Thyroid gland (tissue), 4 donors: ENCODE measurements around the gene HHIPL1. TPM values are rescaled to one million over a fixed set of nuclear protein-coding genes. Genes with fewer than 3 reads are reported as not detected.

Experiments used
- DNase-seq, 2 donors: peaks; one replicate each; pipeline ENCODE4 v3.0.0-alpha.2; 2019
- H3K27ac ChIP-seq, 3 donors: fragments of 200-600 bp; sonication (generic); 1 replicate in 2 of 3; 2 replicates in 1 of 3; pipeline ENCODE4 v1.5.1; 2016 to 2019; ENCODE audit warnings: mild to moderate bottlenecking in 1 of 3, moderate library complexity in 1 of 3
- H3K27me3 ChIP-seq: fragments of 200-600 bp; sonication (generic); one replicate; pipeline ENCODE4 v1.5.1; 2019
- H3K36me3 ChIP-seq, 2 donors: fragments of 200-600 bp; sonication (generic); one replicate each; pipeline ENCODE4 v1.5.1; 2016 to 2019
- H3K4me1 ChIP-seq, 2 donors: fragments of 200-600 bp; sonication (generic); one replicate each; pipeline ENCODE4 v1.5.1; 2017 to 2019
- H3K4me3 ChIP-seq, 3 donors: fragments of 200-600 bp; sonication (generic); replicated peaks in 1 of 3; 1 replicate in 2 of 3; 2 replicates in 1 of 3; pipeline ENCODE4 v1.5.1; 2016; ENCODE audit warnings: mild to moderate bottlenecking in 1 of 3
- H3K9me3 ChIP-seq: fragments of 200-600 bp; sonication (generic); one replicate; pipeline ENCODE4 v1.5.1; 2017
- POLR2A ChIP-seq, 2 donors: fragments of 450-650 bp; IDR thresholded peaks; one replicate each; pipeline ENCODE4 v1.6.1; 2017; ENCODE audit warnings: antibody characterized with exemption in 2 of 2, mild to moderate bottlenecking in 2 of 2, moderate library complexity in 1 of 2
- WGBS, 2 donors: methylation state at CpG; one replicate each; pipeline ENCODE4 v1.1.5; 2017; 5-methylcytosine and 5-hydroxymethylcytosine counted together
- intact Hi-C: fragments of 100-400 bp; cut with DNase I; formaldehyde crosslinking; loops from one replicate; pipeline ENCODE4 v1.15.1; 2023
- total RNA-seq, 4 donors: library from RNA; depleted of rRNA; stranded (reverse); fragments of >200 nt; gene quantifications; one replicate each; pipeline ENCODE4 v1.2.3, GENCODE V29; 2016
- TF ChIP-seq, protein P1 (sequence below), 6 experiments: fragments of 200-600 bp in 3 of 6; fragments of 450-650 bp in 3 of 6; sonication (generic) in 3 of 6; IDR thresholded peaks; one replicate each; pipeline ENCODE4 v1.5.1; 2016 to 2019; ENCODE audit warnings: antibody characterized with exemption in 6 of 6, mild to moderate bottlenecking in 2 of 6, inconsistent platforms in 1 of 6, moderate library complexity in 1 of 6

Gene HHIPL1
- total RNA-seq, 4 donors from 2014 or later, result 0.98 to 2.7 (median 1.1) TPM

DNA sequence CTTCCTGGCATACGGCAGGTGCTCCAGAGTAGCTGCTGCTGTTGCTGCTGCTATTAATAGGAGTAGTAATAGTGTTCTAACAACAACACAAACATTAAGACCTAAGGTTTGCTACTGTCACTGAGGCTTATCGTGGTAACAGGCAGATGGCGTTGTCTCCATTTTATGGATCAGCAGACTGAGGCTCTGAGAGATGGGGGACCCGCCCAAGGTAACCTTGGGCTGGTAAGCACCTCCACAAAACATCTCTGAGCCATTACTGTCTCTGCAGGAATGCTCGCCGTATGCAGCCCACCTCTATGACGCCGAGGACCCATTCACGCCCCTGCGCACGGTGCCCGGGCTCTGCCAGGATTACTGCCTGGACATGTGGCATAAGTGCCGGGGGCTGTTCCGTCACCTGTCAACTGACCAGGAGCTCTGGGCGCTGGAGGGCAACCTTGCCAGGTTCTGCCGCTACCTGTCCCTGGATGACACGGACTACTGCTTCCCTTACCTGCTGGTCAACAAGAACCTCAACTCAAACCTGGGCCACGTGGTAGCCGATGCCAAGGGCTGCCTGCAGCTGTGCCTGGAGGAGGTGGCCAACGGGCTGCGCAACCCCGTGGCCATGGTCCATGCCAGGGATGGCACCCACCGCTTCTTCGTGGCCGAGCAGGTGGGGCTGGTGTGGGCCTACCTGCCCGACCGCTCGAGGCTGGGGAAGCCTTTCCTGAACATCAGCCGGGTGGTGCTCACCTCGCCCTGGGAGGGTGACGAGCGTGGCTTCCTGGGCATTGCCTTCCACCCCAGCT is 7.2 kb downstream of the HHIPL1 start:
- H3K27me3 ChIP-seq, result no peaks in the 10 kb centered on the region
- H3K9me3 ChIP-seq, result no peaks in the 10 kb centered on the region
- H3K4me3 ChIP-seq, result no peak overlapping the region
- no peaks in the 10 kb centered on the region for H3K4me1 ChIP-seq
- no peak overlapping the region for H3K27ac ChIP-seq
- DNase-seq, result no peak
- WGBS, 2 donors, result 89 to 91% methylated on average over 22 to 29 of the region's 32 CpGs
- no peak for TF ChIP-seq POLR2A (IDR thresholded peaks at IDR 0.05)
- TF ChIP-seq, protein P1, sequence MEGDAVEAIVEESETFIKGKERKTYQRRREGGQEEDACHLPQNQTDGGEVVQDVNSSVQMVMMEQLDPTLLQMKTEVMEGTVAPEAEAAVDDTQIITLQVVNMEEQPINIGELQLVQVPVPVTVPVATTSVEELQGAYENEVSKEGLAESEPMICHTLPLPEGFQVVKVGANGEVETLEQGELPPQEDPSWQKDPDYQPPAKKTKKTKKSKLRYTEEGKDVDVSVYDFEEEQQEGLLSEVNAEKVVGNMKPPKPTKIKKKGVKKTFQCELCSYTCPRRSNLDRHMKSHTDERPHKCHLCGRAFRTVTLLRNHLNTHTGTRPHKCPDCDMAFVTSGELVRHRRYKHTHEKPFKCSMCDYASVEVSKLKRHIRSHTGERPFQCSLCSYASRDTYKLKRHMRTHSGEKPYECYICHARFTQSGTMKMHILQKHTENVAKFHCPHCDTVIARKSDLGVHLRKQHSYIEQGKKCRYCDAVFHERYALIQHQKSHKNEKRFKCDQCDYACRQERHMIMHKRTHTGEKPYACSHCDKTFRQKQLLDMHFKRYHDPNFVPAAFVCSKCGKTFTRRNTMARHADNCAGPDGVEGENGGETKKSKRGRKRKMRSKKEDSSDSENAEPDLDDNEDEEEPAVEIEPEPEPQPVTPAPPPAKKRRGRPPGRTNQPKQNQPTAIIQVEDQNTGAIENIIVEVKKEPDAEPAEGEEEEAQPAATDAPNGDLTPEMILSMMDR (IDR thresholded peaks at IDR 0.05), result no peak
- intact Hi-C loops, result no loop called here
- H3K36me3 ChIP-seq, result no peaks in the 10 kb centered on the region

DNA sequence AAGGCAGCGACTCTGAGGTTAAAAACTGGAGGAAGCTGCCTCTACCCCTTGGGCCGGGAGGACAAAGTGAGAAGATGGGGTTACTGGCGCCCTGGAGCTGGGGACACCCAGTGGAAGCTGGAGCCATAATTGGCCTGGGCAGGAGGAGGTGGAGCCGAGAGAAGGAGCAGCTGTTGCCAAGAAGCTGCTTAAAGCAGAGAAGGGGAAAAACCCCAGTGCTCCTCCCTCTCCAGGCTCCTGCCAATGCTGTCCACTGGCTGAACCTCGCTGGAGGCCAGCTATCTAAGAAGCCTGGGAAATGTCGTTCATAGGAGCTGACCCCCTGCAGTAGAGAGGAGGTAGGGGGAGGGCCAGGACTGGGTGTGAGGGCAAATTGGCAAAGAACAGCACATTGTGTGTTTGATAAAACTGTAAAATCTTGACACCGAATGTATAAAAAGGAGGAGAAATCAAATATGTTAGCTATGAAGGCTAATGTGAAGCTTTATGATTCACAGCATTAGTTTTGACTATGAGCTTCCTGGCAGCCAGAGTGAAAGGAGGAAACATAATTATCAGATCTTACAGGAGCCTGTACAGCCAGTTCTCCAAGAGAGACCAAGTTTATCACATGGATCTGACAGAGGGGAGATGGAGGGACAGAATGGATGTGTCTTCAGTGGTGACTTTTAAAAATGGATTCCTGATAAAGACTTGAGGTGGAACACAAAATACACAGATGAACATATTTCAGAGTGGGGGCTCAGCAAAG is 9.5 kb downstream of the HHIPL1 start:
- no peak for TF ChIP-seq POLR2A (IDR thresholded peaks at IDR 0.05)
- TF ChIP-seq, protein P1 (IDR thresholded peaks at IDR 0.05), result peak in 1 of 6 experiments; percentile 11
- WGBS, 2 donors, result 33 to 34% methylated on average over 7 of the region's 7 CpGs
- Histone ChIP-seq H3K36me3 (no peaks in the 10 kb centered on the region), H3K27ac (no peak overlapping the region), H3K4me1 (peaks cover 0 to 2% of the 10 kb centered on the region in 2 donors), H3K9me3 (no peaks in the 10 kb centered on the region), H3K27me3 (no peaks in the 10 kb centered on the region), H3K4me3 (no peak overlapping the region)
- intact Hi-C loops, result no loop called here
- DNase-seq, result peak; percentile 79

DNA sequence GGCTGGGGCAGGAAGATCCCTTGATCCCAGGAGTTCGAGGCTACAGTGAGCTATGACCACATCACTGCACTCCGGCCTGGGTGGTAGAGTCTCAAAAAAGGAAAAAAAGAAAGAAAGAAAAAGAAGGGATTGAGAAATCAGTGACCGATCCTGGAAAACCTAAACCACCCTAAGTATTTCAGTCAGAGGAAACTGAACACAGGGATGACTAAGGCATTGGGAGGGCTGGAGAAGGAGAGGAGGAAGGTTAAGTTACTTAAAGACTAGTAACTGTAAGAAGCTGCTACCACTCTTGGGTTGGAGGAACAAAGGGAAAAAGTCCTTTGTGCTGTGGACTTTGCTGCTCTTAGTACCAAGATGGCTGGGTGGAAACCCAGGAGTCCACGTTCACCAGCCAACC is 10.6 kb downstream of the HHIPL1 start:
- Histone ChIP-seq H3K9me3 (no peaks in the 10 kb centered on the region), H3K36me3 (no peaks in the 10 kb centered on the region), H3K27me3 (peaks cover 8% of the 10 kb centered on the region), H3K4me3 (no peak overlapping the region), H3K4me1 (peaks cover 0 to 10% of the 10 kb centered on the region in 2 donors), H3K27ac (no peak overlapping the region)
- intact Hi-C loops, result no loop called here
- TF ChIP-seq, protein P1 (IDR thresholded peaks at IDR 0.05), result no peak
- no peak for DNase-seq
- 93 to 94% methylated on average over 4 of the region's 4 CpGs for WGBS, 2 donors

DNA sequence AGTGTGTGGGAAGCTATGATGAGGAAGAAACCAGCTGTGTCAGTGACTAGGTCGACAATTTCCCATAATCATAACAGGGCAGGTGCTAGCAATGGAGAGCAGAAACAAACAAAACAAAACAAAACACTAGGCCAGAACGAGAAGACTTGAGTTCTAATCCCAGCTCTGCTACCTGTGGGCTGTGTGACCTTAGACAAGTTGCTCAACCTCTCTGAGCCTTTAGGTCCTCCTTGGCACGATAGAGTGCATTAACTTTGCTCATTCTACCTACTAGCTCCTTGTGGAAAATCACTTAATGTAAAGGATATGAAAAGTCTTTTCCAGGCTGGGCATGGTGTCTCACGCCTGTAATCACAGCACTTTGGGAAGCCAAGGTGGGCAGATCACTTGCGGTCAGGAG is 11.2 kb downstream of the HHIPL1 start:
- no peak overlapping the region for H3K27ac ChIP-seq
- peaks cover 0 to 10% of the 10 kb centered on the region in 2 donors for H3K4me1 ChIP-seq
- peaks cover 13% of the 10 kb centered on the region for H3K27me3 ChIP-seq
- H3K9me3 ChIP-seq, result no peaks in the 10 kb centered on the region
- intact Hi-C loops, result no loop called here
- no peak for DNase-seq
- no peak for TF ChIP-seq POLR2A (IDR thresholded peaks at IDR 0.05)
- TF ChIP-seq, protein P1 (IDR thresholded peaks at IDR 0.05), result no peak
- 81 to 82% methylated on average over 5 of the region's 5 CpGs for WGBS, 2 donors
- no peaks in the 10 kb centered on the region for H3K36me3 ChIP-seq
- H3K4me3 ChIP-seq, result no peak overlapping the region

DNA sequence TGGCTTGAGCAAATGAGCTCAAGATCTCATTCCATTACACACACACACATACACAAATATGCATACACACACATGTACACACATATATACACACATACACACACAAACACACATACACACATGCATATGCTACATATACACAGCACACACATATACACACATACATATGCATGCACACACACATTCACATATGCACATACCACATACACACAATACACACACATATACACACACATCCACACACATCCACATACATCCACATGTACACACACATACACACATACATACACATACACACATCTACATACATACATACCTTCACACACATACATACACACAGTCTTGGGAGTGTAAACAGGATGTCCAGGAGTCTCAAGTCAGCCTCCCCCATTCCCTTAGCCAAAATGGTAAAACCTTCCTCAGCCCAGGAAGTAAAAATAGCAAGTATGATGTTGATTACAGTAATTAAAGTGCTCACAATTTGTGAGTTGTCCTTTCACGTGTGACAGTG is 12.8 kb downstream of the HHIPL1 start:
- Histone ChIP-seq H3K9me3 (no peaks in the 10 kb centered on the region), H3K27ac (no peak overlapping the region)
- intact Hi-C loops, result no loop called here

More for the DNA sequence above, 12.8 kb downstream of the HHIPL1 start:
- Histone ChIP-seq H3K27me3 (peaks cover 13% of the 10 kb centered on the region), H3K36me3 (no peaks in the 10 kb centered on the region), H3K4me1 (peaks cover 0 to 10% of the 10 kb centered on the region in 2 donors), H3K4me3 (no peak overlapping the region)
- no peak for DNase-seq
- WGBS, 2 donors, result 71% methylated on average over 1 of the region's 1 CpG
- TF ChIP-seq, protein P1 (IDR thresholded peaks at IDR 0.05), result no peak
- TF ChIP-seq POLR2A (IDR thresholded peaks at IDR 0.05), result no peak
